Neural cell (in vitro differentiated cells): Measurements from ENCODE around the gene DOCK10. TPM values are rescaled to one million over a fixed set of nuclear protein-coding genes. Genes with fewer than 3 reads are reported as not detected.

ENCODE experiments used
- H2AFZ ChIP-seq: fragments of 200-600, 300-800 bp; sonication (generic), shearing (Covaris generic); 2 replicates; pipeline ENCODE4 v1.6.0; 2014; ENCODE audit warnings: low read depth, mild to moderate bottlenecking, antibody characterized with exemption, low read length, moderate library complexity
- H3F3A ChIP-seq: fragments of 200-600 bp; shearing (Covaris generic); 2 replicates; pipeline ENCODE4 v1.6.1; 2016; ENCODE audit warnings: mild to moderate bottlenecking, moderate library complexity, mixed read lengths, antibody characterized with exemption, low read length; ENCODE audit not compliant: insufficient read depth, poor library complexity, severe bottlenecking
- H3K27ac ChIP-seq: fragments of 200-600, 300-800 bp; sonication (generic), shearing (Covaris generic); 2 replicates; pipeline ENCODE4 v1.5.1; 2014; ENCODE audit warnings: mild to moderate bottlenecking, low read length, moderate library complexity
- H3K27me3 ChIP-seq: fragments of 300-800, 200-600 bp; sonication (generic), shearing (Covaris generic); 2 replicates; pipeline ENCODE4 v1.6.0; 2014; ENCODE audit warnings: mild to moderate bottlenecking, low read depth, low read length, moderate library complexity; ENCODE audit not compliant: insufficient read depth
- H3K36me3 ChIP-seq: fragments of 300-800, 200-600 bp; sonication (generic), shearing (Covaris generic); 2 replicates; pipeline ENCODE4 v1.5.1; 2014; ENCODE audit warnings: mild to moderate bottlenecking, antibody characterized with exemption, low read length, moderate library complexity; ENCODE audit not compliant: insufficient read depth
- H3K4me2 ChIP-seq: fragments of 300-800, 200-600 bp; sonication (generic), shearing (Covaris generic); 2 replicates; pipeline ENCODE4 v1.6.0; 2014; ENCODE audit warnings: mild to moderate bottlenecking, low read length
- H3K4me3 ChIP-seq: fragments of 300-800, 200-600 bp; sonication (generic), shearing (Covaris generic); 2 replicates; pipeline ENCODE4 v1.5.1; 2014; ENCODE audit warnings: mild to moderate bottlenecking, low read length, moderate library complexity
- H3K79me2 ChIP-seq: fragments of 200-600 bp; shearing (Covaris generic); replicated peaks from 2 replicates; pipeline ENCODE4 v1.6.0; 2014; ENCODE audit warnings: mild to moderate bottlenecking, low read length, moderate library complexity; ENCODE audit not compliant: insufficient read depth
- H3K9ac ChIP-seq: fragments of 300-800, 200-600 bp; sonication (generic), shearing (Covaris generic); 2 replicates; pipeline ENCODE4 v1.6.1; 2016; ENCODE audit warnings: mild to moderate bottlenecking, low read length, mixed read lengths
- H3K9me2 ChIP-seq: fragments of 200-600 bp; shearing (Covaris generic); 2 replicates; pipeline ENCODE4 v1.6.1; 2016; ENCODE audit warnings: mild to moderate bottlenecking, low read length, mixed read lengths; ENCODE audit not compliant: insufficient read depth
- H3K9me3 ChIP-seq: fragments of 200-600, 300-800 bp; sonication (generic), shearing (Covaris generic); 2 replicates; pipeline ENCODE4 v1.6.1; 2016; ENCODE audit warnings: mild to moderate bottlenecking, mixed run types, low read length, moderate library complexity, mixed read lengths
- H4K20me1 ChIP-seq: fragments of 200-600 bp; shearing (Covaris generic); 2 replicates; pipeline ENCODE4 v1.6.1; 2016; ENCODE audit warnings: mild to moderate bottlenecking, mixed run types; ENCODE audit not compliant: insufficient read depth
- EP300 ChIP-seq: fragments of 450-650 bp; conservative IDR thresholded peaks from 2 replicates; pipeline ENCODE4 v1.6.1; 2014; ENCODE audit warnings: antibody characterized with exemption, mild to moderate bottlenecking, moderate library complexity; ENCODE audit not compliant: poor library complexity, severe bottlenecking
- EZH2 ChIP-seq: fragments of 200-600, 300-800 bp; shearing (Covaris generic), sonication (generic); IDR thresholded peaks from 2 replicates; pipeline ENCODE4 v1.6.1; 2014; ENCODE audit warnings: antibody characterized with exemption, low read length, borderline replicate concordance, mild to moderate bottlenecking; ENCODE audit not compliant: insufficient read depth, poor library complexity, severe bottlenecking
- MXI1 ChIP-seq: fragments of 450-650 bp; conservative IDR thresholded peaks from 2 replicates; pipeline ENCODE4 v1.6.1; 2014; ENCODE audit warnings: antibody characterized with exemption, mild to moderate bottlenecking; ENCODE audit not compliant: poor library complexity, severe bottlenecking
- POLR2AphosphoS5 ChIP-seq: IDR thresholded peaks from 2 replicates; pipeline ENCODE4 v1.6.1; 2012
- RAD21 ChIP-seq: fragments of 450-650 bp; conservative IDR thresholded peaks from 2 replicates; pipeline ENCODE4 v1.6.1; 2014; ENCODE audit warnings: antibody characterized with exemption, mild to moderate bottlenecking, moderate library complexity
- SMC3 ChIP-seq: fragments of 450-650 bp; conservative IDR thresholded peaks from 2 replicates; pipeline ENCODE4 v1.6.1; 2014; ENCODE audit warnings: antibody characterized with exemption, mild to moderate bottlenecking, moderate library complexity; ENCODE audit not compliant: poor library complexity
- TAF1 ChIP-seq: IDR thresholded peaks from 2 replicates; pipeline ENCODE4 v1.6.1; 2012; ENCODE audit warnings: low read depth
- polyA plus RNA-seq: library from polyadenylated mRNA; depleted of rRNA; stranded (reverse); fragments of >200 nt; gene quantifications from 2 replicates; pipeline ENCODE4 v1.2.3, GENCODE V29; 2014
- TF ChIP-seq, protein P1 (sequence below): IDR thresholded peaks from 2 replicates; pipeline ENCODE4 v1.6.1; 2012; ENCODE audit warnings: borderline replicate concordance
- TF ChIP-seq, protein P2 (sequence below): fragments of 450-650 bp; IDR thresholded peaks from 2 replicates; pipeline ENCODE4 v1.5.1; 2014; ENCODE audit warnings: antibody characterized with exemption, mild to moderate bottlenecking, moderate library complexity; ENCODE audit not compliant: poor library complexity, severe bottlenecking

The DOCK10 gene
- polyA plus RNA-seq, 1 donor from 2014 or later: 0.37 TPM

DNA sequence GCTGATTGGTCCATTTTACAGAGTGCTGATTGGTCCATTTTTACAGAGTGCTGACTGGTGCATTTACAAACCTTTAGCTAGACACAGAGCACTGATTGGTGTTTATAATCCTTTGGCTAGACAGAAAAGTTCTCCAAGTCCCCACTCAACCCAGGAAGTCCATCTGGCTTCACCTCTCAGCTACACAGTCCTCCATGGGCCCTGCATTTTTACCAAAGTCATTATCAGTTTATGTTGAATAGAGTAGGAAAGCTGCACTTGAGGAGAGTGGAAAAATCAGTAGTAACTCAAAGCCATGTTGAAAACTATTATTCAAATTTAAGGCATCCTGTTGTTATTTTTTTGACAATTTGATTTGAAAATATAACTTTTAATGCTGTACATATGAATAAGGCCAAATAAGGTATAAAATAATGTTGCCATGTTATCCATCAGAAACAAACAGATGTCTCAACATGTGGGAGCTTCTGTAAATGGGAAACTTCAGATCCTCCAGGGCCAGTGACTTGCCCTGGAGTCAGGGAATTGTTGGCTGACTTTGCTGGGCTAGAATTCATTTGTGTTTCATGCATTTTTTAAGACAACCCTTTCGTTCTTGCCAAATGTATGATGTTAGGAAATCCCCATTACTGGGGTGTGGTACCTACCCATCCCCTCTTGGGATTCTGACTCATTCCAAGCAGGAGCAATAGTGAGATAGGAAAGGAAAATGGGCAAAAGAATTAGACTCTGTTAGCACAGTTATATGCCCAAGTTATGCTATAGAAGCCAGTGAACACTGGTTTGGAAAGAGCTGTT lies 288.3 kb downstream of the DOCK10 start (continued):
- no peak for TF ChIP-seq MXI1

DNA sequence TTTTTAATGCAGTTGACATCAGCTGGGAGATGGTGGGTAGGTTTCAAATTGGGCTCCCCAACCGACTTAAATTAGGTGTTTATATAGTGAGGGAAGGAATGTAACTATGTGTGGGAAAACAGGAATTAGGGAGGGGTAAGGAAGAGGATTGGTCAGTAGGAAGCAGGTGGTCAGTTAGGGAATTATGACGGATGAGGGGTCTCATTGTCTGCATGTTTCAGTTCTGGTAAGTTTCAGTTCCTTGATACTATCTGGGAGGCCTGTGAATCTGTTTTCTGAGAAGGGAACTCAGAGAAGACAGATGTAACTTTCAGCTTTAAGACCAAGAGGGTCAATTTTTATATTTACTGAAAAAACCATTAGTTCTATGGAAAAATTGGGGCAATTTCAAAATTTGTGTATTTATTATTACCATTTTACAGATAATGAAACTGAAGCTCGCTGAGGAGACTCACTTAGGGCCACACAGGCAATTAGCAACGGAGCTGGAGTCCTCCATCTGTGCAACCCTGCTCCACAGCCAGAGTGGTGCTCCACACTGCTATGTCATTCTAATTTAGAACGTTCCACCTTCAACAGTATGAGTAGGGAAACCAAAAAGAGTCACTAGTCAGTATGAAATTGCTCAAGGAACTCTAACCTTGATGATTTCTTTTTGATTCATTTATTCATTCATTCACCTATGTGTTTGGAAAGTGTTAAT lies 290.1 kb downstream of the DOCK10 start:
- Histone ChIP-seq H4K20me1 (no peaks in the 10 kb centered on the region), H3K9me3 (no peaks in the 10 kb centered on the region), H3F3A (no peaks in the 10 kb centered on the region), H3K4me2 (no peak overlapping the region), H3K36me3 (no peaks in the 10 kb centered on the region), H3K4me3 (no peak overlapping the region), H3K27me3 (no peaks in the 10 kb centered on the region), H3K9me2 (no peaks in the 10 kb centered on the region), H3K9ac (no peak overlapping the region), H3K27ac (no peak overlapping the region), H3K79me2 (no peaks in the 10 kb centered on the region), H2AFZ (no peak overlapping the region)
- no peak for TF ChIP-seq EZH2
- no peak for TF ChIP-seq MXI1
- TF ChIP-seq POLR2AphosphoS5: no peak
- TF ChIP-seq SMC3: no peak
- no peak for TF ChIP-seq EP300
- TF ChIP-seq, protein P1, sequence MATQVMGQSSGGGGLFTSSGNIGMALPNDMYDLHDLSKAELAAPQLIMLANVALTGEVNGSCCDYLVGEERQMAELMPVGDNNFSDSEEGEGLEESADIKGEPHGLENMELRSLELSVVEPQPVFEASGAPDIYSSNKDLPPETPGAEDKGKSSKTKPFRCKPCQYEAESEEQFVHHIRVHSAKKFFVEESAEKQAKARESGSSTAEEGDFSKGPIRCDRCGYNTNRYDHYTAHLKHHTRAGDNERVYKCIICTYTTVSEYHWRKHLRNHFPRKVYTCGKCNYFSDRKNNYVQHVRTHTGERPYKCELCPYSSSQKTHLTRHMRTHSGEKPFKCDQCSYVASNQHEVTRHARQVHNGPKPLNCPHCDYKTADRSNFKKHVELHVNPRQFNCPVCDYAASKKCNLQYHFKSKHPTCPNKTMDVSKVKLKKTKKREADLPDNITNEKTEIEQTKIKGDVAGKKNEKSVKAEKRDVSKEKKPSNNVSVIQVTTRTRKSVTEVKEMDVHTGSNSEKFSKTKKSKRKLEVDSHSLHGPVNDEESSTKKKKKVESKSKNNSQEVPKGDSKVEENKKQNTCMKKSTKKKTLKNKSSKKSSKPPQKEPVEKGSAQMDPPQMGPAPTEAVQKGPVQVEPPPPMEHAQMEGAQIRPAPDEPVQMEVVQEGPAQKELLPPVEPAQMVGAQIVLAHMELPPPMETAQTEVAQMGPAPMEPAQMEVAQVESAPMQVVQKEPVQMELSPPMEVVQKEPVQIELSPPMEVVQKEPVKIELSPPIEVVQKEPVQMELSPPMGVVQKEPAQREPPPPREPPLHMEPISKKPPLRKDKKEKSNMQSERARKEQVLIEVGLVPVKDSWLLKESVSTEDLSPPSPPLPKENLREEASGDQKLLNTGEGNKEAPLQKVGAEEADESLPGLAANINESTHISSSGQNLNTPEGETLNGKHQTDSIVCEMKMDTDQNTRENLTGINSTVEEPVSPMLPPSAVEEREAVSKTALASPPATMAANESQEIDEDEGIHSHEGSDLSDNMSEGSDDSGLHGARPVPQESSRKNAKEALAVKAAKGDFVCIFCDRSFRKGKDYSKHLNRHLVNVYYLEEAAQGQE: no peak
- no peak for TF ChIP-seq RAD21
- TF ChIP-seq, protein P2, sequence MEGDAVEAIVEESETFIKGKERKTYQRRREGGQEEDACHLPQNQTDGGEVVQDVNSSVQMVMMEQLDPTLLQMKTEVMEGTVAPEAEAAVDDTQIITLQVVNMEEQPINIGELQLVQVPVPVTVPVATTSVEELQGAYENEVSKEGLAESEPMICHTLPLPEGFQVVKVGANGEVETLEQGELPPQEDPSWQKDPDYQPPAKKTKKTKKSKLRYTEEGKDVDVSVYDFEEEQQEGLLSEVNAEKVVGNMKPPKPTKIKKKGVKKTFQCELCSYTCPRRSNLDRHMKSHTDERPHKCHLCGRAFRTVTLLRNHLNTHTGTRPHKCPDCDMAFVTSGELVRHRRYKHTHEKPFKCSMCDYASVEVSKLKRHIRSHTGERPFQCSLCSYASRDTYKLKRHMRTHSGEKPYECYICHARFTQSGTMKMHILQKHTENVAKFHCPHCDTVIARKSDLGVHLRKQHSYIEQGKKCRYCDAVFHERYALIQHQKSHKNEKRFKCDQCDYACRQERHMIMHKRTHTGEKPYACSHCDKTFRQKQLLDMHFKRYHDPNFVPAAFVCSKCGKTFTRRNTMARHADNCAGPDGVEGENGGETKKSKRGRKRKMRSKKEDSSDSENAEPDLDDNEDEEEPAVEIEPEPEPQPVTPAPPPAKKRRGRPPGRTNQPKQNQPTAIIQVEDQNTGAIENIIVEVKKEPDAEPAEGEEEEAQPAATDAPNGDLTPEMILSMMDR: no peak
- no peak for TF ChIP-seq TAF1

DNA sequence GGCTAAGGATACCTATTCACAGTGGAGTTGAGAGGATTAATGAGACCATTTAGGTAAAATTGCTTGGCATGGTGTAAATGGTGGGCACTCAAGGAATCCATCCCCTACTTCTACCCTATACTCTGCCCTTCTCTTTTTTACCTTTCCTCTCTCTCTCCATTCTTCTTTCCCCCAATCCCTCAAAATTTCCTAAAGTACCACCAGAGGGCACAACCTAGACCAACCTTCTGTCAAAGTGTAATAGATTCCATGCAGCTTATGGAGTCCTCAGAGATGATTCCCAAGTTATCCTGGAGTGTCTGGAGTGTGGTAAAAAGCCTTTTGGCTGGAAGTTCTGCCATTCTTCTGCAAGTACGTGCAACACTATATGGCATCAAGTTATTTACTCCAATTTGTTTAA lies 293.1 kb downstream of the DOCK10 start:
- H4K20me1 ChIP-seq: no peaks in the 10 kb centered on the region
- H3K9me2 ChIP-seq: no peaks in the 10 kb centered on the region
- no peaks in the 10 kb centered on the region for H3K27me3 ChIP-seq
- no peak overlapping the region for H3K4me2 ChIP-seq
- no peak overlapping the region for H3K27ac ChIP-seq
- H3F3A ChIP-seq: no peaks in the 10 kb centered on the region
- no peak overlapping the region for H3K4me3 ChIP-seq
- H2AFZ ChIP-seq: no peak overlapping the region
- no peaks in the 10 kb centered on the region for H3K9me3 ChIP-seq
- no peaks in the 10 kb centered on the region for H3K79me2 ChIP-seq
- no peak for TF ChIP-seq EZH2
- TF ChIP-seq, protein P1: no peak
- TF ChIP-seq MXI1: no peak
- no peak for TF ChIP-seq POLR2AphosphoS5
- TF ChIP-seq, protein P2: no peak
- no peak for TF ChIP-seq TAF1
- no peak for TF ChIP-seq SMC3
- TF ChIP-seq RAD21: no peak
- no peak for TF ChIP-seq EP300
- H3K36me3 ChIP-seq: no peaks in the 10 kb centered on the region
- no peak overlapping the region for H3K9ac ChIP-seq
